ENCODE measurements around the gene SLC15A3.

GRCh38 chr11:60928563-60929001 lies 23.4 kb downstream of the SLC15A3 start:
- TF ChIP-seq CTCF (IDR thresholded peaks at IDR 0.05; ENCODE audit: insufficient read depth, low read length, poor library complexity, severe bottlenecking) (no peak), EZH2phosphoT487 (conservative IDR thresholded peaks at IDR 0.05; ENCODE audit: low read length) (no peak)
